GM12891 (cell line): ENCODE measurements around the gene MRPS2.
"Not testable (repeated sequence)": the region's sequence is repeated elsewhere in the genome, so short reads cannot be mapped to it uniquely, and the experiment has no call there.

ENCODE experiments used
- DNase-seq: peaks from one replicate; pipeline ENCODE4 v3.0.0; 2011; ENCODE audit warnings: low spot score; ENCODE audit not compliant: insufficient read length
- FAIRE-seq: peaks from 2 replicates; lab custom pipeline; 2011; peaks lifted over from hg19 to GRCh38; lab: Jason Lieb, UNC
- PAX5 ChIP-seq: IDR thresholded peaks from 2 replicates; pipeline ENCODE4 v1.6.1; 2011; ENCODE audit warnings: low read length, moderate library complexity, mild to moderate bottlenecking; ENCODE audit not compliant: insufficient read depth, severe bottlenecking
- POLR2A ChIP-seq: IDR thresholded peaks from 2 replicates; pipeline ENCODE4 v1.6.1; 2011; ENCODE audit warnings: low read depth, low read length, control low read depth
- POLR2AphosphoS5 ChIP-seq: IDR thresholded peaks from 2 replicates; pipeline ENCODE4 v1.6.1; 2011; ENCODE audit warnings: low read depth, low read length, control low read depth
- POU2F2 ChIP-seq: IDR thresholded peaks from 2 replicates; pipeline ENCODE4 v1.6.1; 2011; ENCODE audit warnings: low read depth, mild to moderate bottlenecking, control low read depth, low read length, moderate library complexity
- SPI1 ChIP-seq: IDR thresholded peaks from 2 replicates; pipeline ENCODE4 v1.6.1; 2011; ENCODE audit warnings: low read depth, low read length, control low read depth
- TAF1 ChIP-seq: IDR thresholded peaks from 2 replicates; pipeline ENCODE4 v1.6.1; 2011; ENCODE audit warnings: low read depth, low read length, control low read depth

The MRPS2 gene

DNA sequence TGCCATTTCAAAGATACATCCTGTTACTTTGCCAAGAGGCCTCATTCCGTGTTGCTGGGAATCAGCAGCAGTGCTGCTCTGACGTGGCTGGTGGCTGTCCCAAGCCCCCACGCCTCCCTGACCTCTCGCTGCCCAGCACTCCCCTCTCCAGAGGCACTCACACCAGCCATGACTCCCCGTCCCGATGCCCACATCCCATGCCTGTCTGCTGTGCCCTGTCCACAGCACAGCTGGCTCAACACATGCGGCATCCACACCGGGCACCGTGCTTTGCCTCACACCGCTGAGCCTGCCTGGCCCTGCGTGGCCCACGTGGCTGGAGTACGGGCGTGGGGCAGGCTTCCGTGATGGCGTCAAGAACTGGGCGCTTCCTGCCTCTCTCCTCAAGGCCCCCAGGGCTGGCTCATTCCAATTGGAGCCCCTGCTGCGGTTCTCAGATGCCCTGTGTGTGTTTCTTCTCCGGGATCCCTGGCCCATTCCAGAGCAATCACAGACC is 12.9 kb downstream of the MRPS2 start:
- TF ChIP-seq POU2F2, result no peak
- no peak for TF ChIP-seq POLR2A
- no peak for TF ChIP-seq PAX5
- TF ChIP-seq SPI1, result no peak
- no peak for TF ChIP-seq POLR2AphosphoS5
- TF ChIP-seq TAF1, result no peak
- FAIRE-seq, result no peak
- no peak for DNase-seq

DNA sequence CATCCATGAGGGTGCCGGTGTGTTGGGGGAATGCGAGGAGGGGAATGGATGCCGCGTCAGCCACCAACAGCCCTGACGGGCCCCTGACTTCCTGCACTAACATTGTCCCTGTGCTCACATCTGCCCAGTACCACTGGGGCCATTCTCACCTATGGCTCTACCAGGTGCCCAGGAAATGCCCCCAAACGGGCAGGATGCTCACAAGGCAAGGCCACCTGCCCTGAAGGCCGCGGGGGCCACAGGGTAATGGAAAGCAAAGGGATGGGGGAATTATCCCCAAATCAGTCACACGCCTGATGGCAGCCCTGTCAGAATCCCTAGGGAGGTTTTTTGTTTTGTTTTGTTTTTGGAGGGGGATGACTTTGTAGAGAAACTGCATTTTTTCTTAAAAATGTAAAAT is 13.4 kb downstream of the MRPS2 start:
- not testable (repeated sequence) for DNase-seq, FAIRE-seq

DNA sequence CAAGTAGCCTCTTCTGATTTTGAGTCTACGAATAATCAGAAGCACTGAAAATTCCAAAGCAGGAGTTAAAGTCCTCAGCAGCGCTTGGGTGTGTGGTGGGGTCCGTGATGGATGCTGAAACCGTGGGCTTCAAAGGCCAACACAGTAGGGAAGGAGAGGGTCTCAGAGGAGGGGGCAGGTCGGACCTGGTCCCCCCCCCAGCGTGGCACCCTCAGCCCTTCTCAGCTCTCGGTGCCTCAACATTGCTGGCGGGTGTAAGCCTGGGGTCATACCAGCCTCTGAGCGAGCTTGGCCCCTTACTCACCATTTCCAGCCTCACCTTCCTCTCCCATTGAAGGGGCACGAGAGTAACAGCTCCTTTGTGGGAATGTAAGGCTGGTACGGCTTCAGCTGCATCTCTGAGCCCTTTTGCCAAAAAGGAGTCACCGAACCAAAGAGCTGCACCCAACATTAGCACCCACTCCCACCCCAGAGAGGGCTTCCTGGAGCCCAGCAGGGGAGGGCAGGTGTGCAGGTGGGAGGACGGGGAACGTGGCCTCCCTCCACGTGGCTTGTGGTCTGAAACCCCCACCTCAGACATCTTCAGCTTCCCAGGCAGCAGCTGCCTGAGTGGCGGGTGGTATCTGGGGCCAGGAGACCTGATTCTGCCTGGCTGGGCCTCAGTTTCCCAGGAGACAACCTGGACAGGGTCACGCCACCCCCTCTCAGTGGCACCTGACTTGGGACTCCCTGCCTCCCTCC is 14.0 kb downstream of the MRPS2 start:
- no peak for DNase-seq
- FAIRE-seq, result no peak
- TF ChIP-seq SPI1 (no peak), TAF1 (no peak), POU2F2 (no peak), PAX5 (no peak), POLR2A (no peak), POLR2AphosphoS5 (no peak)

DNA sequence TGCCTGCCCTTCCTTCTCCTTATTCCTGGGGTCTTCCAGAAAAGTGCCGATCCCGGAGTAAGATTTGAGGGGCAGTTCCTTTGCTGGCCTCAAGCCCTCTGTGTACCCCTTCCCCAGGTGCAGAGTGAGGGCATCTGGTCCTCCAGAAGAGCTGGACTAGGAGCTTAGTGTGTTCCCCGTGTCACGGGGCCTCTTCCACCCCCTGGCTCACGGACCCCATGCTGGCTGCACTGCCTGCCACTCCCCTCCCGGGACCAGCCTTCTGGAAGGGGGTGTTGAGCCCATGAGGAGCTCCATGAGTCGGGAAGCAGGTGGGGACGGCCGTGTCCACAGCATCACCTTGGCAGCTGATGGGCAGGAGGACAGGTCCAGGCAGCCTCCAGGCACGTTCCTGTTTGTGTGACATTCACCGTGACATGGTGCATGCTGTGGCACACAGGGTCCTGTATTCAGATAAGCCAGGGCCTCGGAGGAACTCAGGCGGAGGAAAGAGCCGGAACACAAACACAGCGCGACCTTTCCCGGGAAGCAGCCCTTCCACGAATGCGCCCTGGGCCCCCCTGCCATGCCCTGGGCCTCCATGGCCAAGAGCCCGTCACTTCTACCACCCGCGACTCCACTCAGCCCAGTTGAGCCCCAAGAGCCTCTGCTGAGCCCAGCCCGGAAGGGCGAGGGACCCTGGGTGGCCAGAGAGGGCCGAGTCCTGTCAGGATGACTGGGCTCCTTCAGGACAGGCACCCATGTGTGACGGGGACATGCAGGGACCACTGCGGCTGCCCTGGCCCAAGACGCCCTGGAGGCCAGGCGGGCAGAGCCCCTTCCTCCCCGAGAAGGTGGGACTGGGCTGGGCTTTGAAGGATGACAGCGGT is 14.8 kb downstream of the MRPS2 start:
- FAIRE-seq (no peak), DNase-seq (no peak)
- TF ChIP-seq POLR2AphosphoS5 (no peak), PAX5 (no peak), POLR2A (no peak), POU2F2 (no peak), TAF1 (no peak), SPI1 (no peak)

DNA sequence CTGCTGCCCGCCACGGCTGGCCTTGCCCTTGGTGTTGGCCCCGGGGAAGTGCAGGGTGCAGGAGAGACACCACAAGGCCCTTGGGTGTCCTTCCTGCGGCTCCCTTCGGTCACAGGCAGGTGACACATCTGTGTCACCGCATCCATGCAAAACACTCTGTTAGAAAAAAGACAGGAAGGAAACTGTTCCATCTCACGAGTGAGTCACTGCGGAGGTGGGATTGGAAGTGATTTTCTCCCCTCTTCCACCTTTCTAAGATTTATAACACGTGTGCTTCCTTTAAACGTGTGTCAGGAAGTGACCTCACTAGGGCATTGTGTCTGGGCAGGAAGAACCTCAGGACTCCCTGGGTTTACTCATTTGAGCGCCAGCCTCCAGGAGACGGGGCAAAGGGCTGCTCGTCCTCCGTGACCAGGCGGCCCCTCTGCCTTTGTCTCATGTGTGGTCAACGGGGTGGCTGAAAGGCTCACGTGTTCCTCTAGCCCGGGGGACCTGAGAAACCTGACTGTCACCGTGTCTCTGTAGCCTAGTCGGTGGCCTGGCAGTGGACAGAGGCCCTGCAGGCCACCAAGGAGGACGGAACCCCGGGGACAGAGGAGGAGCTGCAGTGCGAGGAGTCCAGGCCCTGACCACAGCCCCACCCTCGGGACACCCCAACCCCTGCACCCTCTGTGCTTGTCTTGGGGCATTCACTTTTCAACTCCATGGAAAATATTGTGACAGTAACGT is 15.8 kb downstream of the MRPS2 start:
- no peak for FAIRE-seq
- no peak for DNase-seq
- TF ChIP-seq POLR2A (no peak), POLR2AphosphoS5 (no peak), POU2F2 (no peak), TAF1 (no peak), SPI1 (no peak), PAX5 (no peak)

DNA sequence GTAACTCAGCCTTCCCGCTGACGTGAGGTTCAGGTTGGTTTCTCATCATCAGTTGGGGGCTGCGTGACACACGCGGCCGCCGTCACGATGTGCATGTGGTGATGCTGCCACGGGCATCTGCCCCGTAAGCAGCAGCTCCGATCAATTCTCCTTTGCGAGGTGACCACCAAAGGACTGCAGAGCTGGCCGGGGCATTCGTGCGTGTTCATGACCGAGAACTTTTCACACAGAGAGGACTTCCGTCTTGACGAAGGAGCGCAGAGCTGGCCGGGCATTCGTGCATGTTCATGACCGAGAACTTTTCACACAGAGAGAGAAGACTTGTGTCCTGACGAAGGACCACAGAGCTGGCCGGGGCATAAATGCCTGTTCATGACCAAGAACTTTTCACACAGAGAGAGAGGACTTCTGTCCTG is 16.9 kb downstream of the MRPS2 start:
- FAIRE-seq (no peak), DNase-seq (no peak)
- TF ChIP-seq POLR2A (no peak), POU2F2 (no peak)

DNA sequence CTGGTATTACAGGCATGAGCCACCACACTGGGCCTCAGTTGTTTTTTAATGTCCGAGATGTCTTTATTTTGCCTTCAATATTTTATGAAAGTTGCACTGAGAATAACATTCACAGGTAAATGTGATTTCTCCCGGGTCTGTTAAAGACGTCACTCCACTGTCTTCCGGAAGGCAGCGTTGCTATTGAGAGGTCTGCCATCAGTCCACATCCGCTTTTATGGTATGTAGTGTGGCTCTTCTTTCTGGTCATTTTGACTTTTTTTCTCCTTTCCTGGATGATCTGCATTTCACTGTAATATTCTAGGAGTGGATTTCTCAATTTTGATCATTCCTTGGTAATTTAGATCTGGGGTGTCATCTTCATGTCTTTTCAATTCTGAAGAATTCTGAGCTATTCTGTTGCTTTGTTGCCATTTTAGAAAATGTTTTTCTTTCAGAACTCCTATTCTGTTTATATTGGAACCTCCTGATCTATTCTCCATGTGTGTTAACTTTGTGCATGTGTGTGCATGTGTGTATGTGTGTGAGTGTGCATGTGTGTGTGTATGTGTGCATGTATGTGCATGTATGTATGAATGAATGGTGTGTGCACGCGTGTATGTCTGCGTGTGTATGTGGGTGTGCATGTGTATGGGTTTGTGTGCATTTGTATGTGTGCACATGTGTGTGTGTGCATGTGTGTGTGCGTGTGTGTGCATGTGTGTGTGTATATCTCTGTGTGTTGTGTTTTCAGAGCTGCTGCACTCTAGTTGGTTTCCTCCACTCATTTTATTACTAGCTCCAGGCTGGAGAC is 18.9 kb downstream of the MRPS2 start:
- no peak for DNase-seq
- no peak for TF ChIP-seq TAF1
- TF ChIP-seq POLR2A, result no peak
- no peak for TF ChIP-seq PAX5
- no peak for TF ChIP-seq SPI1
- TF ChIP-seq POU2F2, result no peak
- FAIRE-seq, result no peak

DNA sequence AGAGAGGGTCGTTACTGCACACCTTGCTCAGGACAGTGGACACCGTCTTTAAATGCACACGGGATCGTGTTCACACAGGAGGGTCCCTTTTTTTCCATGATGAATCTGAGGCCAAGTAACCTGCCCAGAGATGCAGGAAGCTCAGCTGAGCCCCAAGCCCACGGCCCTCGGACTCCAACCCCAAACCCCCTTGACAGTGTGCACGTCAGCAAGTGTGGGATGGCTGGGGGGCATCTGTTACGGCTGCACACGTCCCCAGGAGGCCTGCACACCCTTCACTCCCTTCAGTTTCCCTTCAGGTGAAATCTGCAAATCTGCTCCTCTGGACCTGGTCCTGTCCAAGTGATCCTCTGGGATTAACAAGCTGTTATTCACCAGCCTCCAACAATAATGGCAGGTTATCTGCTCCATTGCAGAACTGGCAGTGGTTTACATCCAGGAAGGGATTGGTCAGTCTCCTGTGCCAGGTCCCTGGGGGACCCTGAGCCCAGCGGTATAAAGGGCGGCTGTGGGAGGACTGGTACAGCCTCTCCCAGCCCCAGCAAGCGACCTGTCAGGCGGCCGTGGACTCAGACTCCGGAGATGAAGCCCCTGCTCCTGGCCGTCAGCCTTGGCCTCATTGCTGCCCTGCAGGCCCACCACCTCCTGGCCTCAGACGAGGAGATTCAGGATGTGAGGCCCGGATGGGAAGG is 20.6 kb downstream of the MRPS2 start, which contains the start of gene LCN1:
LCN1 (plus strand) TSS at position 525 of the 692 bp plus-strand sequence; CDS start at position 583, 58 bp downstream.
- DNase-seq (no peak), FAIRE-seq (no peak)
- TF ChIP-seq TAF1, result no peak
